Kidney (tissue), 14 donors: ENCODE data around the gene CDKN3. TPM values are rescaled to one million over a fixed set of nuclear protein-coding genes. Genes with fewer than 3 reads are reported as not detected.
"Not testable (repeated sequence)": the region's sequence is repeated elsewhere in the genome, so short reads cannot be mapped to it uniquely, and the experiment has no call there.

Source experiments
- DNase-seq, 5 donors: peaks; one replicate each; pipeline ENCODE4 v3.0.0-alpha.2; 2013 to 2020
- FAIRE-seq: peaks from 2 replicates; lab custom pipeline; 2012; peaks lifted over from hg19 to GRCh38; lab: Jason Lieb, UNC
- H3K27ac ChIP-seq, 2 donors: one replicate each; pipeline ENCODE4 v1.7.0; 2013; ENCODE audit warnings: low read depth in 2 of 2, low read length in 2 of 2, inconsistent platforms in 1 of 2
- H3K27me3 ChIP-seq: one replicate; pipeline ENCODE4 v1.7.1; 2013; ENCODE audit warnings: low read length, inconsistent platforms; ENCODE audit not compliant: control insufficient read depth, insufficient read depth
- H3K36me3 ChIP-seq, 3 donors: one replicate each; pipeline versions ENCODE4 v1.7.0 to v1.7.1; 2013; ENCODE audit warnings: low read length in 3 of 3, control low read depth in 1 of 3, inconsistent platforms in 1 of 3; ENCODE audit not compliant: insufficient read depth in 3 of 3, control insufficient read depth in 2 of 3
- H3K4me1 ChIP-seq, 3 donors: one replicate each; pipeline versions ENCODE4 v1.7.0 to v1.7.1; 2013; ENCODE audit warnings: low read length in 3 of 3, inconsistent platforms in 1 of 3, low read depth in 1 of 3; ENCODE audit not compliant: control insufficient read depth in 2 of 3, insufficient read depth in 2 of 3
- H3K4me3 ChIP-seq, 3 donors: one replicate each; pipeline versions ENCODE4 v1.7.0 to v1.8.1; 2013; ENCODE audit warnings: low read length in 3 of 3, control low read depth in 1 of 3, inconsistent platforms in 1 of 3
- H3K9ac ChIP-seq, 3 donors: one replicate each; pipeline versions ENCODE4 v1.7.0 to v1.7.1; 2013; ENCODE audit warnings: low read length in 3 of 3, control low read depth in 1 of 3, inconsistent platforms in 1 of 3
- H3K9me3 ChIP-seq, 3 donors: one replicate each; pipeline versions ENCODE4 v1.7.0 to v1.7.1; 2013; ENCODE audit warnings: low read length in 3 of 3, control low read depth in 1 of 3, inconsistent platforms in 1 of 3; ENCODE audit not compliant: control insufficient read depth in 2 of 3, insufficient read depth in 1 of 3
- CTCF ChIP-seq: IDR thresholded peaks from 3 replicates; pipeline ENCODE4 v1.5.1; 2012; ENCODE audit warnings: mild to moderate bottlenecking, moderate library complexity, borderline replicate concordance; ENCODE audit not compliant: insufficient read depth; ENCODE audit errors: extremely low read depth
- intact Hi-C: fragments of 100-400 bp; cut with DNase I; formaldehyde crosslinking; loops from one replicate; pipeline ENCODE4 v1.11.1; 2022
- polyA plus RNA-seq: library from polyadenylated mRNA; stranded (reverse); fragments of 350-450 nt; fragmentation: Illumina TruSeq; extraction: RNeasy Lipid Tissue Mini Kit (QIAGEN cat#74804); gene quantifications from one replicate; pipeline ENCODE4 v1.2.3, GENCODE V29; 2014; ENCODE audit warnings: low read depth, low replicate concordance; ENCODE audit not compliant: insufficient read depth
- total RNA-seq: library from RNA; stranded (reverse); fragmentation: NEBNext Ultra II Directional; extraction: Animal tissue kit (Norgen Biotek cat#: 25700); gene quantifications from one replicate; pipeline ENCODE4 v1.2.1, GENCODE V29; 2021
- donor health status: control.
- donor health status: control.
- donor health status: control.
- donor health status: control.
- donor health status: control.
- donor health status: DM: yes; HTN: yes; CAD: no.
- donor health status: Normal renal cell carcinoma (clear cell type).

Gene CDKN3
- total and polyA plus RNA-seq, 2 donors from 2014 or later = 1.2 to 2.1 TPM

GRCh38 chr14:54440037-54440436 is 43.2 kb downstream of the CDKN3 start:
- FAIRE-seq = no peak

GRCh38 chr14:54440476-54440872 is 43.7 kb downstream of the CDKN3 start:
- Histone ChIP-seq H3K27me3 (no peaks in the 10 kb centered on the region), H3K9ac (peak overlapping the region; percentile 71 to 84 (median 82)), H3K27ac (peak overlapping the region; percentile 78 to 91), H3K4me3 (peak overlapping the region; percentile 74 to 89 (median 84)), H3K9me3 (no peaks in the 10 kb centered on the region), H3K4me1 (peaks cover 0 to 5% (median 4%) of the 10 kb centered on the region in 3 donors), H3K36me3 (no peaks in the 10 kb centered on the region)
- intact Hi-C loops = no loop called here
- TF ChIP-seq CTCF = no peak
- no peak for DNase-seq
- no peak for FAIRE-seq

More at GRCh38 chr14:54440037-54440436, 43.2 kb downstream of the CDKN3 start:
- H3K9me3 ChIP-seq = no peaks in the 10 kb centered on the region
- peak overlapping the region; percentile 71 to 84 (median 82) for H3K9ac ChIP-seq
- no peaks in the 10 kb centered on the region for H3K27me3 ChIP-seq
- H3K27ac ChIP-seq = no peak overlapping the region
- no peaks in the 10 kb centered on the region for H3K36me3 ChIP-seq
- intact Hi-C loops = no loop called here
- no peak for DNase-seq
- TF ChIP-seq CTCF = no peak
- peak overlapping the region; percentile 74 to 89 (median 84) for H3K4me3 ChIP-seq
- peaks cover 0 to 5% (median 4%) of the 10 kb centered on the region in 3 donors for H3K4me1 ChIP-seq

- H3K27ac ChIP-seq = peak within 1 kb of the TSS; percentile 78 to 91
- peak within 1 kb of the TSS; percentile 74 to 89 (median 84) for H3K4me3 ChIP-seq
- DNase-seq (peak; percentile 94 to 97 (median 96)), FAIRE-seq (no peak)
- intact Hi-C loops = no loop called here
- peaks cover 0 to 6% (median 4%) of the 10 kb centered on the region in 3 donors for H3K4me1 ChIP-seq
- H3K36me3 ChIP-seq = no peaks in the 10 kb centered on the region
- no peaks in the 10 kb centered on the region for H3K27me3 ChIP-seq
- H3K9ac ChIP-seq = peak within 1 kb of the TSS; percentile 82 to 84 (median 84)
- no peaks in the 10 kb centered on the region for H3K9me3 ChIP-seq
- peak; percentile 89 for TF ChIP-seq CTCF
Observed at GRCh38 chr14:54440873-54441868, 44.4 kb downstream of the CDKN3 start, which contains the start of gene CNIH1. CNIH1 (minus strand) TSS chr14:54441374; CDS start chr14:54441327, 47 bp downstream.

- H3K27me3 ChIP-seq, DNase-seq, H3K9ac ChIP-seq, H3K27ac ChIP-seq, H3K9me3 ChIP-seq, intact Hi-C loops, H3K4me3 ChIP-seq, H3K4me1 ChIP-seq, FAIRE-seq, H3K36me3 ChIP-seq: not testable (repeated sequence)
Observed at GRCh38 chr14:54442961-54443360, 46.2 kb downstream of the CDKN3 start.
